Measurements from ENCODE around the gene FARP1. TPM values are rescaled to one million over a fixed set of nuclear protein-coding genes. Genes with fewer than 3 reads are reported as not detected.

FARP1 gene
- total and polyA plus RNA-seq, 4 experiments from 2014 or later = 0.26 to 1.5 (median 0.42) TPM; not detected in 1

GRCh38 chr13:98468929-98469328 lies 326.0 kb downstream of the FARP1 start:
- Mint-ChIP-seq H3K27ac (peak overlapping the region in 1 of 7 donors; percentile 53), H3K36me3 (peaks cover 50 to 75% of the 10 kb centered on the region in 2 donors), H3K9me3 (peaks cover 0 to 4% (median 0%) of the 10 kb centered on the region in 8 donors), H3K4me1 (peaks cover 21 to 38% (median 25%) of the 10 kb centered on the region in 4 donors), H3K4me3 (no peak overlapping the region), H3K27me3 (no peaks in the 10 kb centered on the region)
- Histone ChIP-seq H3K4me1 (ENCODE audit: insufficient read depth, low read length) (no peaks in the 10 kb centered on the region), H3K9me3 (ENCODE audit: control insufficient read depth in 1 of 2, low read length in 2 of 2) (no peaks in the 10 kb centered on the region), H3K27ac (ENCODE audit: low read depth, low read length) (no peak overlapping the region), H3K27me3 (ENCODE audit: insufficient read depth, low read length) (no peaks in the 10 kb centered on the region), H3K36me3 (ENCODE audit: insufficient read depth, low read length) (peaks cover 52% of the 10 kb centered on the region), H3K4me3 (ENCODE audit: low read length in 2 of 2) (no peak overlapping the region)
- DNase-seq = no peak
- intact Hi-C loops (cut with micrococcal nuclease) = no loop called here
- ChIA-PET POLR2A (ENCODE audit: partially characterized antibody) (interaction anchor here (1.4 kb wide), 1 partner anchor 7 kb away, joined by 3 read pairs; no protein-coding TSS in a partner anchor), CTCF (ENCODE audit: partially characterized antibody) (interaction anchor here (1.0 to 7.3 kb wide), 3 partner anchors 23 to 184 kb away, joined by 3 to 48 read pairs (median 45); no protein-coding TSS in a partner anchor)

- peaks cover 22 to 39% (median 28%) of the 10 kb centered on the region in 4 donors for H3K4me1 Mint-ChIP-seq
Observed at GRCh38 chr13:98470920-98471319, 328.0 kb downstream of the FARP1 start.

GRCh38 chr13:98471934-98472333 lies 329.0 kb downstream of the FARP1 start:
- H3K4me1 Mint-ChIP-seq = peaks cover 30 to 45% (median 38%) of the 10 kb centered on the region in 4 donors
- H3K4me1 ChIP-seq (ENCODE audit: insufficient read depth, low read length) = peaks cover 16% of the 10 kb centered on the region
- CTCF ChIA-PET (ENCODE audit: partially characterized antibody) = interaction anchor here (1.4 to 2.1 kb wide), 5 partner anchors 12 to 182 kb away, joined by 4 to 6 read pairs (median 4); no protein-coding TSS in a partner anchor
- POLR2A ChIA-PET (ENCODE audit: partially characterized antibody) = interaction anchor here (1.1 kb wide), 1 partner anchor 99 kb away, joined by 3 read pairs; no protein-coding TSS in a partner anchor
- no peak overlapping the region for H3K27ac ChIP-seq (ENCODE audit: low read depth, low read length)
- H3K27me3 Mint-ChIP-seq = no peaks in the 10 kb centered on the region
- H3K4me3 ChIP-seq (ENCODE audit: low read length in 2 of 2) = no peak overlapping the region
- peaks cover 0 to 4% (median 0%) of the 10 kb centered on the region in 8 donors for H3K9me3 Mint-ChIP-seq
- H3K27me3 ChIP-seq (ENCODE audit: insufficient read depth, low read length) = no peaks in the 10 kb centered on the region
- intact Hi-C loops (cut with micrococcal nuclease) = no loop called here
- peaks cover 55% of the 10 kb centered on the region for H3K36me3 ChIP-seq (ENCODE audit: insufficient read depth, low read length)
- no peak overlapping the region for H3K4me3 Mint-ChIP-seq
- H3K9me3 ChIP-seq (ENCODE audit: control insufficient read depth in 1 of 2, low read length in 2 of 2) = no peaks in the 10 kb centered on the region
- peaks cover 49 to 72% of the 10 kb centered on the region in 2 donors for H3K36me3 Mint-ChIP-seq
- H3K27ac Mint-ChIP-seq = peak overlapping the region in 6 of 7 donors; percentile 30 to 86 (median 59)
- DNase-seq = no peak

More at GRCh38 chr13:98470920-98471319, 328.0 kb downstream of the FARP1 start:
- Histone ChIP-seq H3K4me1 (ENCODE audit: insufficient read depth, low read length) (peaks cover 6% of the 10 kb centered on the region), H3K36me3 (ENCODE audit: insufficient read depth, low read length) (peaks cover 64% of the 10 kb centered on the region), H3K4me3 (ENCODE audit: low read length in 2 of 2) (no peak overlapping the region), H3K9me3 (ENCODE audit: control insufficient read depth in 1 of 2, low read length in 2 of 2) (no peaks in the 10 kb centered on the region), H3K27me3 (ENCODE audit: insufficient read depth, low read length) (no peaks in the 10 kb centered on the region), H3K27ac (ENCODE audit: low read depth, low read length) (no peak overlapping the region)
- intact Hi-C loops (cut with micrococcal nuclease) = no loop called here
- POLR2A ChIA-PET (ENCODE audit: partially characterized antibody) = no interaction called here
- CTCF ChIA-PET (ENCODE audit: partially characterized antibody) = interaction anchor here (1.4 to 2.1 kb wide), 3 partner anchors 13 to 25 kb away, joined by 4 to 6 read pairs (median 4); no protein-coding TSS in a partner anchor
- Mint-ChIP-seq H3K27ac (peak overlapping the region in 4 of 7 donors; percentile 25 to 83 (median 44)), H3K4me3 (no peak overlapping the region), H3K9me3 (peaks cover 0 to 4% (median 0%) of the 10 kb centered on the region in 8 donors), H3K36me3 (peaks cover 55 to 71% of the 10 kb centered on the region in 2 donors), H3K27me3 (no peaks in the 10 kb centered on the region)
- DNase-seq = no peak

- peaks cover 53% of the 10 kb centered on the region for H3K36me3 ChIP-seq (ENCODE audit: insufficient read depth, low read length)
- H3K9me3 Mint-ChIP-seq = peaks cover 0 to 4% (median 0%) of the 10 kb centered on the region in 8 donors
- H3K4me1 ChIP-seq (ENCODE audit: insufficient read depth, low read length) = peaks cover 29% of the 10 kb centered on the region
- H3K36me3 Mint-ChIP-seq = peaks cover 40 to 63% of the 10 kb centered on the region in 2 donors
- peak overlapping the region in 1 of 8 donors; percentile 33 for H3K4me3 Mint-ChIP-seq
- H3K27me3 Mint-ChIP-seq = no peaks in the 10 kb centered on the region
- no peaks in the 10 kb centered on the region for H3K9me3 ChIP-seq (ENCODE audit: control insufficient read depth in 1 of 2, low read length in 2 of 2)
- H3K4me1 Mint-ChIP-seq = peaks cover 33 to 52% (median 43%) of the 10 kb centered on the region in 4 donors
- H3K4me3 ChIP-seq (ENCODE audit: low read length in 2 of 2) = no peak overlapping the region
- intact Hi-C loops (cut with micrococcal nuclease) = no loop called here
- ChIA-PET CTCF (ENCODE audit: partially characterized antibody) (interaction anchor here (0.9 to 1.4 kb wide), 2 partner anchors 68 to 180 kb away, joined by 3 to 4 read pairs; no protein-coding TSS in a partner anchor), POLR2A (ENCODE audit: partially characterized antibody) (no interaction called here)
- H3K27ac Mint-ChIP-seq = peak overlapping the region; percentile 24 to 91 (median 66)
- H3K27me3 ChIP-seq (ENCODE audit: insufficient read depth, low read length) = no peaks in the 10 kb centered on the region
- DNase-seq = no peak
- no peak overlapping the region for H3K27ac ChIP-seq (ENCODE audit: low read depth, low read length)
Observed at GRCh38 chr13:98473135-98473787, 330.4 kb downstream of the FARP1 start.

- Histone ChIP-seq H3K27me3 (ENCODE audit: insufficient read depth, low read length) (no peaks in the 10 kb centered on the region), H3K4me1 (ENCODE audit: insufficient read depth, low read length) (peaks cover 34% of the 10 kb centered on the region), H3K9me3 (ENCODE audit: control insufficient read depth in 1 of 2, low read length in 2 of 2) (no peaks in the 10 kb centered on the region), H3K36me3 (ENCODE audit: insufficient read depth, low read length) (peaks cover 48% of the 10 kb centered on the region), H3K4me3 (ENCODE audit: low read length in 2 of 2) (no peak overlapping the region), H3K27ac (ENCODE audit: low read depth, low read length) (no peak overlapping the region)
- Mint-ChIP-seq H3K27me3 (no peaks in the 10 kb centered on the region), H3K4me1 (peaks cover 36 to 57% (median 48%) of the 10 kb centered on the region in 4 donors), H3K4me3 (peak overlapping the region in 1 of 8 donors; percentile 19), H3K27ac (peak overlapping the region in 6 of 7 donors; percentile 57 to 94 (median 82)), H3K36me3 (peaks cover 38 to 58% of the 10 kb centered on the region in 2 donors), H3K9me3 (peaks cover 0 to 4% (median 0%) of the 10 kb centered on the region in 8 donors)
- POLR2A ChIA-PET (ENCODE audit: partially characterized antibody) = no interaction called here
- intact Hi-C loops (cut with micrococcal nuclease) = no loop called here
- DNase-seq = no peak
- CTCF ChIA-PET (ENCODE audit: partially characterized antibody) = interaction anchor here (0.9 to 1.4 kb wide), 2 partner anchors 67 to 179 kb away, joined by 3 to 4 read pairs; no protein-coding TSS in a partner anchor
Observed at GRCh38 chr13:98473788-98474144, 330.9 kb downstream of the FARP1 start.

GRCh38 chr13:98474292-98474691 lies 331.4 kb downstream of the FARP1 start:
- no peak overlapping the region for H3K27ac ChIP-seq (ENCODE audit: low read depth, low read length)
- DNase-seq = no peak
- Mint-ChIP-seq H3K4me3 (no peak overlapping the region), H3K36me3 (peaks cover 36 to 58% of the 10 kb centered on the region in 2 donors), H3K27me3 (no peaks in the 10 kb centered on the region), H3K27ac (peak overlapping the region in 6 of 7 donors; percentile 48 to 94 (median 58)), H3K9me3 (peaks cover 0 to 4% (median 0%) of the 10 kb centered on the region in 8 donors), H3K4me1 (peaks cover 40 to 63% (median 52%) of the 10 kb centered on the region in 4 donors)
- H3K27me3 ChIP-seq (ENCODE audit: insufficient read depth, low read length) = no peaks in the 10 kb centered on the region
- peaks cover 40% of the 10 kb centered on the region for H3K4me1 ChIP-seq (ENCODE audit: insufficient read depth, low read length)
- ChIA-PET CTCF (ENCODE audit: partially characterized antibody) (no interaction called here), POLR2A (ENCODE audit: partially characterized antibody) (interaction anchor here (0.7 kb wide), 1 partner anchor 103 kb away, joined by 3 read pairs; the partner anchor contains the start of gene STK24)
- intact Hi-C loops (cut with micrococcal nuclease) = no loop called here
- H3K9me3 ChIP-seq (ENCODE audit: control insufficient read depth in 1 of 2, low read length in 2 of 2) = no peaks in the 10 kb centered on the region
- H3K4me3 ChIP-seq (ENCODE audit: low read length in 2 of 2) = no peak overlapping the region
- H3K36me3 ChIP-seq (ENCODE audit: insufficient read depth, low read length) = peaks cover 44% of the 10 kb centered on the region

GRCh38 chr13:98474761-98475160 lies 331.9 kb downstream of the FARP1 start:
- peaks cover 0 to 4% (median 0%) of the 10 kb centered on the region in 8 donors for H3K9me3 Mint-ChIP-seq
- H3K27me3 Mint-ChIP-seq = no peaks in the 10 kb centered on the region
- no peaks in the 10 kb centered on the region for H3K9me3 ChIP-seq (ENCODE audit: control insufficient read depth in 1 of 2, low read length in 2 of 2)
- CTCF ChIA-PET (ENCODE audit: partially characterized antibody) = no interaction called here
- peak overlapping the region; percentile 60 for H3K27ac ChIP-seq (ENCODE audit: low read depth, low read length)
- H3K4me1 ChIP-seq (ENCODE audit: insufficient read depth, low read length) = peaks cover 44% of the 10 kb centered on the region
- intact Hi-C loops (cut with micrococcal nuclease) = loop anchor here (5.0 kb wide), 2 partner anchors 43 to 1023 kb away; no protein-coding TSS in a partner anchor
- no peak overlapping the region for H3K4me3 ChIP-seq (ENCODE audit: low read length in 2 of 2)
- H3K27me3 ChIP-seq (ENCODE audit: insufficient read depth, low read length) = no peaks in the 10 kb centered on the region
- H3K27ac Mint-ChIP-seq = peak overlapping the region in 5 of 7 donors; percentile 47 to 87 (median 58)
- peaks cover 44 to 67% (median 57%) of the 10 kb centered on the region in 4 donors for H3K4me1 Mint-ChIP-seq
- peaks cover 36 to 56% of the 10 kb centered on the region in 2 donors for H3K36me3 Mint-ChIP-seq
- peaks cover 41% of the 10 kb centered on the region for H3K36me3 ChIP-seq (ENCODE audit: insufficient read depth, low read length)
- DNase-seq = no peak
- no peak overlapping the region for H3K4me3 Mint-ChIP-seq
- POLR2A ChIA-PET (ENCODE audit: partially characterized antibody) = interaction anchor here (0.7 to 2.1 kb wide), 2 partner anchors 10 to 102 kb away, joined by 3 to 14 read pairs; partner anchors contain the start of gene STK24
